Aortic smooth muscle cell (primary cell): ENCODE results near the gene CAPN15. TPM values are rescaled to one million over a fixed set of nuclear protein-coding genes. Genes with fewer than 3 reads are reported as not detected.

Experiments used
- total RNA-seq: library from RNA; depleted of rRNA; stranded (reverse); fragments of >200 nt; gene quantifications from 2 replicates; pipeline ENCODE4 v1.2.3, GENCODE V29; 2014

CAPN15 gene
- 15.8 and 20.6 TPM in 2 replicates for total RNA-seq

DNA sequence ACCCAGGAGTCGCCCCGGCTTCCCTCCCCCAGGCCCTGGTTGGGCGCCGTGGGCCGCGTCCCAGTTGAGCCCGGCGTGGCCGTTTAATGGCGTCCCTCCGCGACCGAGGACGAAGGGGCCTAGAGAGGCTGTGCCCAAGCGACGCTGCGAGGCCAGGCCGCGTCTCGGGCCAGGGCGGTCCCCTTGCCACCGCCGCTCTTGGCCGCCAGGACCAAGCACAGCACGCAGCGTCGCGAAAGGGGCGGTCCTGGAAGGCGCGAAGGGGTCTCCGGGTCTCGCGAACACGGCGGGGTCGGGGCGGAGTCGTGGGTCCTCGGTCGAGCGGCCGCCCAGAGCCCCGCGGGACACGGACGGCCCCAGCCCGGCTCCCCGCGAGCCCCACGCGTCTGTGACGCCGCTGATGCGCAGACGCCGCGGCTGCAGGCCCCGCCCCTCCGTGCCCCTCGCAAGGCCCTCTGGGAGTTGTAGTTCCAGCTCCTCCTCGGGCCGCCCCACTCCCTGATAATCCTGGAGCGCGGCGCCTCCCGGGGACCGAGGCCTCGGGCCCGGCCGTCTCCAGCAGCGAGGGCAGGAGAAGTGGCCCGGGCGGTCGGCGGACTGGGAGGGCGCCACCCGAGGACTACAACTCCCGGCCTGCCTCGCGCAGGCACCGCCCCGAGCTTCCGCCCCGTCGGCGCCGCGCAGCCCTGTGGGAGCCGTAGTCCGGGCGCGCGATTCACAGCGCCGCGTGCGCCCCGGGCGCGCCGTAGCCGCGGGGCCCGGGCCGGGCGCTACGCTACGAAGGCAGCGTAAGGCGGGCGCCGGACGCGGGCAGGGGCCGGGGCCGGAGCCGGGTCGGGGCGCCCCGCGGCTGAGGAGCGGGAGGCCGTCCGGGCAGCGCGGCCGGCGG is at the start of gene CAPN15:
TSS of gene CAPN15 (plus strand) at position 698 of the 889 bp plus-strand sequence. CDS start 19,127 bp downstream, outside the sequence.

DNA sequence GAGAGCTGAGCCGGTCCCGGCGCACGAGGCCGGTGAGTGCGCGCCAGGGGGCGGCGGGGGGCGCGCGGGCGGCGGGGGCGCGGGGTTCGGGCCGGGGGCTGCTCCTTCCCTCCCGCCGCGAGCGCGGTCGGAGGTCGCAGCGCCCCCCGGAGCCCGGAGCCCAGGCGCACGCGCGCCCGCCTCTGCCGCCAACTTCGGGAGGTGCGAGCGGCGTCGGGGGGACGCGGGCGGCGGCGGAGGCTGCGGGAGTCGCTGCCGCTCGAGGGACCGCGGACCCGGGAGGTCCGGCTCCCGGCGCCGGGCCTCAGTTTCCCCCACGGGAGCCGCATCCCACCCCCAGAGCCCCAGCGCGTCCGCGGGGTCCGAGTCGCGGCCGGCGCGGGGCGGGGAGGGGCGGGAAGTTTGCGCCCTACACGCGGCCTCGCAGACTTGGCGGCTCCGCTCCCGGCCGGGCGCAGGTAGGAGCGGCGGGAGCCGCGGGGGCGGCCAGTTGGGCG is 32.7 kb downstream of the CAPN15 start, which contains the start of gene PRR35:
TSS of gene PRR35 (plus strand) at position 191 of the 497 bp plus-strand sequence. CDS start 2,901 bp downstream, outside the sequence.

DNA sequence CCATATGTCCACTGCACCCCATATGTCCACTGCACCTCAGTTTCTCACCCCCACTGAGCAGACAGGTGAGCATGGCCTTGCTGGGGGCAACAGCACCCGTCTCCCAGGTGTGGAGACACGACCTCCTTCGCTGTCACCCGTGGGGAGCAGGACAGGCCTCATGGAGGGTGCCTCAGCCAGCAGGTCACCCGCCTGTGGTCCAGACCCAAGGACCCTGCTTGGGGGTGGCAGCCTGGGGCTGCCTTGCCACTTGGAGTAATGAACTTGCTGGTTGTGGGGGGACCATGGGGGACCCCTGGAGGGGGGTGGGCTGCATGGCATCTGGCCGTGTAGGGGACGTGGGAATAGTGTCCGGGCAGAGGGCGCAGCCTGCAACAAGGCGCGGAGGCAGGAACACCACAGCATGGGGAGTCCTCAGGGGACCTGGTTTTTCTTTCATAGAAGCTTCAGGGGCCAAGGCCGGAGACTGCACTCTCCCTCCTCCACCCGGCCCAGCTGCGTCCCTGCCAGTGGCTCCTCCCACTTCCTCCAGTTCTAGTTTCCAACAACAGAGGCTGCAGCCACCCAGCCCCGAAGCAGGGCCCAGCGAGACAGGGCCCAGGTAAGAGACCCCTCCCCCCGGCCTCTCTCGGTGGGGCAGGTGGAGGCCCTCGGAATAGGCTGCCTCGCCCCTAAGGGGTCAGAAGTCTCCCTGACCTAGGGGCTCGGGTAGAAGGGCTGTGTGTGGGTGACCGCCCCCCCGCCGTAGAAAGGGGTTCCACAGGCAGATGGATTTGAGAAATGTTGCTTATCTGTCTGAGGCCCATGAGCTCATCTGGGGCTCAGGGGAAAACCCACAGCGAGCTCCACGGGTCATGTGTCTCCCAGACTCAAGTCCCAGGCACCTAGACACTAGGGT is 39.2 kb downstream of the CAPN15 start, which contains the start of gene NHLRC4:
TSS of gene NHLRC4 (plus strand) at position 531 of the 898 bp plus-strand sequence. CDS start 1,043 bp downstream, outside the sequence.

DNA sequence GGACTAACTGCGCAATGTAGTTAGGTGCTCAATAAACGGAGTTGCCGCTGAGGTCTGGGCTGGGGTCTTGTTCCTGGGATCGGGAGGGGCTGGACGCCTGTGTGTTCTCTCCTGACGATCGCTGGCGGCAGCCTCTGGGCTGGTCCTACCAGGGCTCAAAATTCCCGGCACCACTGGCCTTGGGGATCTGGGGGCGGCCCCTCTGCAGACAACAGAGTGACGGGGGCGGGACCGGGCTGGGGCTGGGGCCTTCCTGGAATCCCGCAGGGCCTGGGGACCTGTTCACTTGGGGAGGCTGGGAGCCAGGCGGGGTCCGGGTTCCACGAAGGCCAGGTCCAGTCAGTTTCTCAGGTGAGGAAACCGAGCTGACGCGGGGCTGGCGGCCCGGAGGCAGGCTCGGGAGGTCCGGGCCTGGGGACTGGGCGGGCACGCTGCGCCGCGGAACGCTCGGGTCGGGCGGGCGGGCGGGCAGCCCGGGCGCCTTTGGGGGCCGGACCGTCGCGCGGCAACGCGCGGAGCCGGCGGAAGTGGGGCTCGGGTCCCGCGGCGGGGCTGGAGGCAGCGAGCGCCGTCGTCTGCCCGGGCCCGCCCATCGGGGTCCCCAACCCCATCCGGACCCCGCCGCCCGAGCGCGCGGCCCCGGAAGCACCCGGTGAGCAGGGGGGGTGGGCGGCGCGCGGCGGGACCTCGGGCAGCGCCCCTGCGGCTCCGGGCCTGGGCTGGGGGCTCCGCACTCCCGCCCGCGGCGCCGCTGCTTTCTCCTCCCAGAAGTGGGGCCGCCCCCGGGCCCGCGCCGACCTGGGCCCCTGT is 42.1 kb downstream of the CAPN15 start, which contains the start of gene PIGQ:
TSS of gene PIGQ (plus strand) at position 524 of the 810 bp plus-strand sequence. CDS start 4,107 bp downstream, outside the sequence.

DNA sequence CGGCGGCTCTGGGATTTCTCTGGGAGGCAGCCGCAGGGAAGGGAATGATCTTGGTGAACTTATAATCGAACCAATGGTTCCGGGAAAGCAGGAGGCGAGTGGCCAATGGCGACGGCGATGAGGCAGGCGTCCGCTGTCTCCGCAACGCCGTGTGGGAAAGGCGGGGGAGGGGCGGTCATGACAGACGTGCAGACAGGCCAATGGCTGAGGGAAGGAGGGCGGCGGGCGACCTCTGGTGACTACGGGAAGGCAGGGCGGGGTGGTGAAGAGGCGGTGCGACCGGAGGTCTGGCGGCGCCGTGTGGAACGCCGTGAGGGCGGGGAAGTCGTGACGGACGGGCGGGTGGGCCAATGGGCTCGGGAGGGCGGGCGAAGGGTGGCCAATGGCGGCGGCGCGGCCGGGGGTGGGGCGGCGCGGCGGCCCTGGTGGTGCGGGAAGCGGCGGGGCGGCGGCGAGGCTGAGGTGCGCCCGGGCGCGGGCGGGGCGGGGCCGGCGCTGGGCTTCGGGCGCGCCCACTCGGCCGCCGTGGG is 62.2 kb downstream of the CAPN15 start, which contains the start of gene RAB40C:
TSS of gene RAB40C (plus strand) at position 409 of the 530 bp plus-strand sequence. CDS start 226 bp downstream, outside the sequence.

Other genes starting within 250 kb of the CAPN15 start
- gene ARHGDIG, start 247.1 kb upstream of the CAPN15 start, total RNA-seq: 0.37 and 0.66 TPM in 2 replicates
- gene PDIA2, start 244.5 kb upstream of the CAPN15 start, total RNA-seq: 0.79 and 0.93 TPM in 2 replicates
- gene AXIN1, start 175.0 kb upstream of the CAPN15 start, total RNA-seq: 14.4 and 16.9 TPM in 2 replicates
- 79.5 and 91.3 TPM in 2 replicates for gene MRPL28, start 157.2 kb upstream of the CAPN15 start, total RNA-seq
- 77.7 and 108 TPM in 2 replicates for gene PGAP6, start 145.7 kb upstream of the CAPN15 start, total RNA-seq
- gene NME4, start 130.5 kb upstream of the CAPN15 start, total RNA-seq: 61.1 and 67.6 TPM in 2 replicates
- 8.5 and 10.4 TPM in 2 replicates for gene DECR2, start 125.8 kb upstream of the CAPN15 start, total RNA-seq
- 25.4 and 26.5 TPM in 2 replicates for gene RAB11FIP3, start 102.1 kb upstream of the CAPN15 start, total RNA-seq
- gene PRR35, start 32.7 kb downstream of the CAPN15 start, total RNA-seq: not detected in 2 replicates
- 1.7 and 2.6 TPM in 2 replicates for gene NHLRC4, start 39.3 kb downstream of the CAPN15 start, total RNA-seq
- 22.5 TPM in 2 replicates for gene PIGQ, start 42.3 kb downstream of the CAPN15 start, total RNA-seq
- gene RAB40C, start 62.4 kb downstream of the CAPN15 start, total RNA-seq: 8.3 and 10.0 TPM in 2 replicates
- gene WFIKKN1, start 103.3 kb downstream of the CAPN15 start, total RNA-seq: 0.12 and 0.13 TPM in 2 replicates
- gene METTL26, start 108.6 kb downstream of the CAPN15 start, total RNA-seq: 77.3 and 88.6 TPM in 2 replicates
- 14.2 and 19.3 TPM in 2 replicates for gene MCRIP2, start 114.1 kb downstream of the CAPN15 start, total RNA-seq
- 10.4 and 13.2 TPM in 2 replicates for gene WDR90, start 121.7 kb downstream of the CAPN15 start, total RNA-seq
- 27.2 and 32.1 TPM in 2 replicates for gene RHOT2, start 140.4 kb downstream of the CAPN15 start, total RNA-seq
- gene RHBDL1, start 148.0 kb downstream of the CAPN15 start, total RNA-seq: 3.2 and 4.2 TPM in 2 replicates
- gene STUB1, start 152.7 kb downstream of the CAPN15 start, total RNA-seq: 130 and 188 TPM in 2 replicates
- gene JMJD8, start 156.6 kb downstream of the CAPN15 start, total RNA-seq: 26.7 and 27.2 TPM in 2 replicates
- gene WDR24, start 162.7 kb downstream of the CAPN15 start, total RNA-seq: 2.6 and 3.7 TPM in 2 replicates
- 0.06 and 0.13 TPM in 2 replicates for gene FBXL16, start 178.1 kb downstream of the CAPN15 start, total RNA-seq
- 124 and 143 TPM in 2 replicates for gene METRN, start 187.4 kb downstream of the CAPN15 start, total RNA-seq
- 24.5 and 32.4 TPM in 2 replicates for gene ANTKMT, start 193.4 kb downstream of the CAPN15 start, total RNA-seq
- gene CCDC78, start 198.7 kb downstream of the CAPN15 start, total RNA-seq: 0.79 and 1.1 TPM in 2 replicates
- 7.2 and 10.8 TPM in 2 replicates for gene HAGHL, start 199.4 kb downstream of the CAPN15 start, total RNA-seq
- gene CIAO3, start 213.3 kb downstream of the CAPN15 start, total RNA-seq: 31.5 and 38.3 TPM in 2 replicates
- not detected in 2 replicates for gene MSLN, start 233.0 kb downstream of the CAPN15 start, total RNA-seq